Testis (tissue), 2 donors: ENCODE results near the gene WAC.

Source experiments
- POLR2A ChIP-seq: fragments of 450-650 bp; IDR thresholded peaks from one replicate; pipeline ENCODE4 v1.6.1; 2017; ENCODE audit warnings: antibody characterized with exemption, mild to moderate bottlenecking, moderate library complexity
- TF ChIP-seq, protein P1 (sequence below), 3 experiments: fragments of 450-650 bp in 2 of 3; fragments of 200-600 bp in 1 of 3; sonication (generic) in 1 of 3; IDR thresholded peaks; one replicate each; pipeline ENCODE4 v1.5.1; 2016 to 2019; ENCODE audit warnings: antibody characterized with exemption in 3 of 3, mild to moderate bottlenecking in 2 of 3, moderate library complexity in 1 of 3

DNA sequence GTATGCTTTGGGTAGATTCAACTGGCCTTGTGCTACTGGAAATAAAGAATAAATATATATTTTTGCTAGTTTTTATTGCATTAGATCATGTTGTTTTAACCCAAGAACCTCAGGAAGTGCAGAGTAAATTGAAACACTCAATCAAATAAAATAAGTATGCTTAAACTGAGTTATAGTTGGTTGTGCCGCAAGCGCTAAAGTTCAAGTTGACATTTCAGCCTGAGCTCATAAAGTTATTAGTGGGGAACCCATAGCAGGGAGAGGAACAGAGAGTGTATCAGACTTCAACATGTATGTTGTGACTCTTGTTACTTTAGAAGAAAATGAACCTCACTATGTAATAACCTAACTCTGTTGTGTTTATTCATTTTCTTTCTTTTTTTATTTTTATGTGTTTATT is 119.2 kb downstream of the WAC start:
- TF ChIP-seq, protein P1, sequence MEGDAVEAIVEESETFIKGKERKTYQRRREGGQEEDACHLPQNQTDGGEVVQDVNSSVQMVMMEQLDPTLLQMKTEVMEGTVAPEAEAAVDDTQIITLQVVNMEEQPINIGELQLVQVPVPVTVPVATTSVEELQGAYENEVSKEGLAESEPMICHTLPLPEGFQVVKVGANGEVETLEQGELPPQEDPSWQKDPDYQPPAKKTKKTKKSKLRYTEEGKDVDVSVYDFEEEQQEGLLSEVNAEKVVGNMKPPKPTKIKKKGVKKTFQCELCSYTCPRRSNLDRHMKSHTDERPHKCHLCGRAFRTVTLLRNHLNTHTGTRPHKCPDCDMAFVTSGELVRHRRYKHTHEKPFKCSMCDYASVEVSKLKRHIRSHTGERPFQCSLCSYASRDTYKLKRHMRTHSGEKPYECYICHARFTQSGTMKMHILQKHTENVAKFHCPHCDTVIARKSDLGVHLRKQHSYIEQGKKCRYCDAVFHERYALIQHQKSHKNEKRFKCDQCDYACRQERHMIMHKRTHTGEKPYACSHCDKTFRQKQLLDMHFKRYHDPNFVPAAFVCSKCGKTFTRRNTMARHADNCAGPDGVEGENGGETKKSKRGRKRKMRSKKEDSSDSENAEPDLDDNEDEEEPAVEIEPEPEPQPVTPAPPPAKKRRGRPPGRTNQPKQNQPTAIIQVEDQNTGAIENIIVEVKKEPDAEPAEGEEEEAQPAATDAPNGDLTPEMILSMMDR (IDR thresholded peaks at IDR 0.05), result no peak
- no peak for TF ChIP-seq POLR2A
